Hepatocyte (in vitro differentiated cells): Measurements from ENCODE around the gene PMM1. TPM values are rescaled to one million over a fixed set of nuclear protein-coding genes. Genes with fewer than 3 reads are reported as not detected.

Experiments used
- DNase-seq: peaks from one replicate; pipeline ENCODE4 v3.0.0-alpha.2; 2016; ENCODE audit warnings: low spot score
- H2AFZ ChIP-seq: fragments of 200-600 bp; sonication (generic); 2 replicates; pipeline ENCODE4 v1.6.0; 2016; ENCODE audit warnings: antibody characterized with exemption, mild to moderate bottlenecking
- H3K27ac ChIP-seq: fragments of 200-600 bp; sonication (generic); 2 replicates; pipeline ENCODE4 v1.5.1; 2016; ENCODE audit warnings: mild to moderate bottlenecking
- H3K27me3 ChIP-seq: fragments of 200-600 bp; sonication (generic); 2 replicates; pipeline ENCODE4 v1.6.1; 2016
- H3K36me3 ChIP-seq: fragments of 200-600 bp; sonication (generic); replicated peaks from 2 replicates; pipeline ENCODE4 v1.5.1; 2016; ENCODE audit warnings: low read depth; ENCODE audit not compliant: insufficient read depth
- H3K4me1 ChIP-seq: fragments of 200-600 bp; sonication (generic); 2 replicates; pipeline ENCODE4 v1.5.1; 2016; ENCODE audit warnings: mild to moderate bottlenecking, moderate library complexity; ENCODE audit not compliant: insufficient read depth
- H3K4me2 ChIP-seq: fragments of 200-600 bp; sonication (generic); 2 replicates; pipeline ENCODE4 v1.6.0; 2016
- H3K4me3 ChIP-seq: fragments of 200-600 bp; sonication (generic); 2 replicates; pipeline ENCODE4 v1.5.1; 2016; ENCODE audit warnings: mild to moderate bottlenecking
- H3K79me2 ChIP-seq: fragments of 200-600 bp; sonication (generic); 2 replicates; pipeline ENCODE4 v1.6.0; 2017; ENCODE audit warnings: mild to moderate bottlenecking
- H3K9me2 ChIP-seq: fragments of 200-600 bp; sonication (generic); replicated peaks from 2 replicates; pipeline ENCODE4 v1.6.0; 2017; ENCODE audit warnings: mild to moderate bottlenecking; ENCODE audit not compliant: insufficient read depth
- H3K9me3 ChIP-seq: fragments of 200-600 bp; sonication (generic); 2 replicates; pipeline ENCODE4 v1.5.1; 2016; ENCODE audit warnings: low read depth, mild to moderate bottlenecking
- H4K20me1 ChIP-seq: fragments of 200-600 bp; sonication (generic); 2 replicates; pipeline ENCODE4 v1.6.0; 2016; ENCODE audit warnings: mild to moderate bottlenecking; ENCODE audit not compliant: insufficient read depth, poor library complexity, severe bottlenecking
- EZH2 ChIP-seq: fragments of 200-600 bp; sonication (generic); IDR thresholded peaks from 2 replicates; pipeline ENCODE4 v1.6.1; 2016; ENCODE audit warnings: antibody characterized with exemption, mild to moderate bottlenecking, borderline replicate concordance
- EZH2phosphoT487 ChIP-seq: fragments of 200-600 bp; sonication (generic); IDR thresholded peaks from one replicate; pipeline ENCODE4 v1.6.1; 2018; ENCODE audit warnings: antibody characterized with exemption, mild to moderate bottlenecking, low read depth, moderate library complexity; ENCODE audit not compliant: unreplicated experiment, severe bottlenecking
- WGBS: methylation state at CpG from one replicate; pipeline ENCODE4 v1.1.6; 2016; ENCODE audit warnings: low lambda C conversion rate; ENCODE audit errors: missing lambda C conversion rate; 5-methylcytosine and 5-hydroxymethylcytosine counted together
- polyA plus RNA-seq: library from polyadenylated mRNA; unstranded; fragments of >200 nt; fragmentation: Nextera tagmentation; extraction: Ambion mirVana; gene quantifications from 2 replicates; pipeline ENCODE4 v1.2.1, GENCODE V29; 2016
- total RNA-seq: library from RNA; depleted of rRNA; stranded (reverse); fragments of >200 nt; gene quantifications from 2 replicates; pipeline ENCODE4 v1.2.3, GENCODE V29; 2014
- TF ChIP-seq, protein P1 (sequence below): fragments of 200-600 bp; sonication (generic); IDR thresholded peaks from 2 replicates; pipeline ENCODE4 v1.5.1; 2016; ENCODE audit warnings: antibody characterized with exemption, mild to moderate bottlenecking; ENCODE audit not compliant: poor library complexity

PMM1 gene
- total and polyA plus RNA-seq, 2 experiments from 2014 or later: 36.5 to 68.7 TPM

DNA sequence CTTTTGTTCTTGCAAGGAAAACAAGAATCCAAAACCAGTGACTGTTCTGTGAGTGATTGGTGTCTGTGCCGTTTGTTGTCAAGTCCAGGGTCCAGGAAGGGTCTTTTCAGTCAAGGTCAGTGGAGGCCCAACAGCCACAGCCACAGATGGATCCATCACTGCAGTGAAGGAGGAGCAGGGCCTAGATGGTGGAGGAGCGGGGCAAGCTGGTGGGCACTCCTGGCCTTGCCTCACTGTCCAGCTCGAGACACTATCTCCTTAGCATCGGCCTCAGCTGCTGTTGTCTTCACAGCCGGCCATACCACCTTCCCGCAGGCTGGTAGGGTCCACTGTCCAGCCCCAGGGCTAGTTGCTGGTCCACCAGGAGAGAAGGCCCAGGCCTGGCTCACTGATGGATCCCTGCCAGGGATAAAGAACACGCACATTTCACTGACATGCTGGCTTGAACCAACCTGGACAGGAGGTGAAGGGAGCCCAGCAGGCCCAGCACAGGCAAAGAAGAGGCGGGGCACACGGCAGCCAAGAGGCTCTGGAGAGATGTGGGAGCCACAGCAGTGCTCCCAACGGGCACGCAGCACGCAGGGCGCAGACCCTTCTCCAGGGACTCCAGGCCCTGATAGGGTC is 60.6 kb downstream of the PMM1 start:
- H3K9me3 ChIP-seq: no peaks in the 10 kb centered on the region
- H3K36me3 ChIP-seq: no peaks in the 10 kb centered on the region
- TF ChIP-seq EZH2phosphoT487 (no peak), EZH2 (no peak)
- TF ChIP-seq, protein P1, sequence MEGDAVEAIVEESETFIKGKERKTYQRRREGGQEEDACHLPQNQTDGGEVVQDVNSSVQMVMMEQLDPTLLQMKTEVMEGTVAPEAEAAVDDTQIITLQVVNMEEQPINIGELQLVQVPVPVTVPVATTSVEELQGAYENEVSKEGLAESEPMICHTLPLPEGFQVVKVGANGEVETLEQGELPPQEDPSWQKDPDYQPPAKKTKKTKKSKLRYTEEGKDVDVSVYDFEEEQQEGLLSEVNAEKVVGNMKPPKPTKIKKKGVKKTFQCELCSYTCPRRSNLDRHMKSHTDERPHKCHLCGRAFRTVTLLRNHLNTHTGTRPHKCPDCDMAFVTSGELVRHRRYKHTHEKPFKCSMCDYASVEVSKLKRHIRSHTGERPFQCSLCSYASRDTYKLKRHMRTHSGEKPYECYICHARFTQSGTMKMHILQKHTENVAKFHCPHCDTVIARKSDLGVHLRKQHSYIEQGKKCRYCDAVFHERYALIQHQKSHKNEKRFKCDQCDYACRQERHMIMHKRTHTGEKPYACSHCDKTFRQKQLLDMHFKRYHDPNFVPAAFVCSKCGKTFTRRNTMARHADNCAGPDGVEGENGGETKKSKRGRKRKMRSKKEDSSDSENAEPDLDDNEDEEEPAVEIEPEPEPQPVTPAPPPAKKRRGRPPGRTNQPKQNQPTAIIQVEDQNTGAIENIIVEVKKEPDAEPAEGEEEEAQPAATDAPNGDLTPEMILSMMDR: no peak
- H3K27me3 ChIP-seq: no peaks in the 10 kb centered on the region
- 94% methylated on average over 13 of the region's 13 CpGs for WGBS
- H3K4me2 ChIP-seq: no peak overlapping the region
- no peak for DNase-seq
- H3K9me2 ChIP-seq: no peaks in the 10 kb centered on the region
- H2AFZ ChIP-seq: no peak overlapping the region
- H3K4me3 ChIP-seq: no peak overlapping the region
- H3K4me1 ChIP-seq: no peaks in the 10 kb centered on the region
- peaks cover 3% of the 10 kb centered on the region for H3K79me2 ChIP-seq
- H4K20me1 ChIP-seq: no peaks in the 10 kb centered on the region
- H3K27ac ChIP-seq: no peak overlapping the region

DNA sequence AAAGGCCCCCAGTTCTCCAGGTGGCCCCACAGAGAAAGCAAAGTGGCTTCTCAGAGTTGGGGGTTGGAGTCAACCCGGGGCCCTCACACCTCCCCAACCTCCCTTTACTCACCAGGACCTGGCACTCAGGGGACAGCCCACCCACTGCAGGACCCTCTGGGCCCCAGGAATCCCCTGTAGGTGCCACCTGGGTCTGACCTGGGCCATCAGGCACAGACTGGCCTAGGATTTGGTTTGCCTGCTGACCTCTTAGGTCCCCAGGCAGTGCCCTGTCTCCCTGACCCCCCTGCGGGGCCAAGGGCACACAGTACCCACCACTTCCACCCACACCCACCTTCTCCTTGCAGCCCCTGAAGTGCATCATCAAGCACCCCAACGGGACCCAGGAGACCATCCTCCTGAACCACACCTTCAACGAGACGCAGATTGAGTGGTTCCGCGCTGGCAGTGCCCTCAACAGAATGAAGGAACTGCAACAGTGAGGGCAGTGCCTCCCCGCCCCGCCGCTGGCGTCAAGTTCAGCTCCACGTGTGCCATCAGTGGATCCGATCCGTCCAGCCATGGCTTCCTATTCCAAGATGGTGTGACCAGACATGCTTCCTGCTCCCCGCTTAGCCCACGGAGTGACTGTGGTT is 61.4 kb downstream of the PMM1 start:
- Histone ChIP-seq H3K9me3 (no peaks in the 10 kb centered on the region), H3K27me3 (no peaks in the 10 kb centered on the region), H3K4me3 (no peak overlapping the region), H3K4me2 (no peak overlapping the region), H3K9me2 (no peaks in the 10 kb centered on the region), H3K27ac (no peak overlapping the region), H2AFZ (no peak overlapping the region), H3K79me2 (no peaks in the 10 kb centered on the region), H3K36me3 (no peaks in the 10 kb centered on the region), H3K4me1 (no peaks in the 10 kb centered on the region), H4K20me1 (no peaks in the 10 kb centered on the region)
- TF ChIP-seq, protein P1: no peak
- TF ChIP-seq EZH2 (no peak), EZH2phosphoT487 (no peak)
- no peak for DNase-seq
- 97% methylated on average over 16 of the region's 16 CpGs for WGBS

Other genes starting within 250 kb of the PMM1 start
- 5.5 and 8.9 TPM in 2 replicates for gene TEF, start 207.9 kb downstream of the PMM1 start, total RNA-seq
- gene TEF, start 207.9 kb downstream of the PMM1 start, polyA plus RNA-seq: 5.4 and 6.6 TPM in 2 replicates
- gene TOB2, start 143.0 kb downstream of the PMM1 start, total RNA-seq: 33.2 and 37.8 TPM in 2 replicates
- 30.8 and 38.5 TPM in 2 replicates for gene TOB2, start 143.0 kb downstream of the PMM1 start, polyA plus RNA-seq
- 55.2 and 59.9 TPM in 2 replicates for gene PHF5A, start 121.1 kb downstream of the PMM1 start, total RNA-seq
- gene PHF5A, start 121.1 kb downstream of the PMM1 start, polyA plus RNA-seq: 16.8 and 21.9 TPM in 2 replicates
- 111 and 129 TPM in 2 replicates for gene ACO2, start 120.7 kb downstream of the PMM1 start, total RNA-seq
- 167 and 196 TPM in 2 replicates for gene ACO2, start 120.7 kb downstream of the PMM1 start, polyA plus RNA-seq
- gene POLR3H, start 45.4 kb downstream of the PMM1 start, total RNA-seq: 14.5 and 17.5 TPM in 2 replicates
- gene POLR3H, start 45.4 kb downstream of the PMM1 start, polyA plus RNA-seq: 37.4 and 41.1 TPM in 2 replicates
- gene CSDC2, start 28.8 kb downstream of the PMM1 start, total RNA-seq: 1.7 and 2.7 TPM in 2 replicates
- 5.0 and 5.4 TPM in 2 replicates for gene CSDC2, start 28.8 kb downstream of the PMM1 start, polyA plus RNA-seq
- gene DESI1, start 31.2 kb upstream of the PMM1 start, total RNA-seq: 29.0 and 32.1 TPM in 2 replicates
- gene DESI1, start 31.2 kb upstream of the PMM1 start, polyA plus RNA-seq: 31.2 and 32.5 TPM in 2 replicates
- 273 and 276 TPM in 2 replicates for gene XRCC6, start 31.5 kb upstream of the PMM1 start, total RNA-seq
- 242 and 260 TPM in 2 replicates for gene XRCC6, start 31.5 kb upstream of the PMM1 start, polyA plus RNA-seq
- gene SNU13, start 99.0 kb upstream of the PMM1 start, total RNA-seq: 119 and 144 TPM in 2 replicates
- 240 and 245 TPM in 2 replicates for gene SNU13, start 99.0 kb upstream of the PMM1 start, polyA plus RNA-seq
- gene MEI1, start 109.7 kb upstream of the PMM1 start, total RNA-seq: not detected in 2 replicates
- gene MEI1, start 109.7 kb upstream of the PMM1 start, polyA plus RNA-seq: 0.18 and 2.4 TPM in 2 replicates
- gene CCDC134, start 210.8 kb upstream of the PMM1 start, total RNA-seq: 7.2 and 9.2 TPM in 2 replicates
- gene CCDC134, start 210.8 kb upstream of the PMM1 start, polyA plus RNA-seq: 4.1 and 7.4 TPM in 2 replicates
- 109 and 114 TPM in 2 replicates for gene SREBF2, start 243.3 kb upstream of the PMM1 start, total RNA-seq
- gene SREBF2, start 243.3 kb upstream of the PMM1 start, polyA plus RNA-seq: 96.3 and 113 TPM in 2 replicates